Fibroblast of lung (primary cell): ENCODE measurements around the gene MUSTN1.

Experiments
- EZH2 ChIP-seq: IDR thresholded peaks from 2 replicates; pipeline ENCODE4 v1.5.1; 2012; ENCODE audit warnings: low read length, control low read depth, mild to moderate bottlenecking; ENCODE audit errors: missing control alignments
- TF ChIP-seq, protein P1 (sequence below), 2 donors: IDR thresholded peaks in 1 of 2; conservative IDR thresholded peaks in 1 of 2; 1 replicate in 1 of 2; 2 replicates in 1 of 2; pipeline ENCODE4 v1.5.1; 2011 to 2012; ENCODE audit warnings: low read length in 2 of 2, control low read depth in 1 of 2, inconsistent platforms in 1 of 2, low read depth in 1 of 2, mild to moderate bottlenecking in 1 of 2

DNA sequence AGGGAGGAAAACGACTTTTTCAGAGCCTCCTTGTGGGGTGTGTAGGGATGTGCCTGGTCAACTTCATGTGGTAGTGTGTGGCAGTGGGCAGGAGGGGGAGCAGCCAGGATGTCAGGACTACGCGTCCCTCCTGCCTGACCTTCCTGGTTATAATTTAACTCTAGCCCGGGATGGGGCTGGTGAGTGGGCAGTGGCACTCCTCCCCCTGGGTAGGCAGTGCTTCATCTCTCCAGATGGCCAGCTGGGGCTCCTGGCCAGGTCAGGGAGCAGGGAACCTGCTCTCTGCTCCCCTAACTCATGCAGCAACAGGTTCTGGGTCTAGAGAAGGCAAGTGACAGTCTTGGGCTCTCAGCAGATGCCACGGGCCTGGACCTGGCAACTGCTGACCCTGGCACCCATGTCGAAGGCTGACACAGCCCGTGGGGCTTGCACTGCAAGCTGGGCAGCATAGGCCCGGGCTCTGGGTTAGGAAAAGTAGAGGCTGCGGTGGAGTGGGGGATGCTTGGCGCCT, 6.9 kb downstream of the MUSTN1 start:
- TF ChIP-seq, protein P1, sequence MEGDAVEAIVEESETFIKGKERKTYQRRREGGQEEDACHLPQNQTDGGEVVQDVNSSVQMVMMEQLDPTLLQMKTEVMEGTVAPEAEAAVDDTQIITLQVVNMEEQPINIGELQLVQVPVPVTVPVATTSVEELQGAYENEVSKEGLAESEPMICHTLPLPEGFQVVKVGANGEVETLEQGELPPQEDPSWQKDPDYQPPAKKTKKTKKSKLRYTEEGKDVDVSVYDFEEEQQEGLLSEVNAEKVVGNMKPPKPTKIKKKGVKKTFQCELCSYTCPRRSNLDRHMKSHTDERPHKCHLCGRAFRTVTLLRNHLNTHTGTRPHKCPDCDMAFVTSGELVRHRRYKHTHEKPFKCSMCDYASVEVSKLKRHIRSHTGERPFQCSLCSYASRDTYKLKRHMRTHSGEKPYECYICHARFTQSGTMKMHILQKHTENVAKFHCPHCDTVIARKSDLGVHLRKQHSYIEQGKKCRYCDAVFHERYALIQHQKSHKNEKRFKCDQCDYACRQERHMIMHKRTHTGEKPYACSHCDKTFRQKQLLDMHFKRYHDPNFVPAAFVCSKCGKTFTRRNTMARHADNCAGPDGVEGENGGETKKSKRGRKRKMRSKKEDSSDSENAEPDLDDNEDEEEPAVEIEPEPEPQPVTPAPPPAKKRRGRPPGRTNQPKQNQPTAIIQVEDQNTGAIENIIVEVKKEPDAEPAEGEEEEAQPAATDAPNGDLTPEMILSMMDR (conservative IDR thresholded peaks at IDR 0.05 in 1 of 2, IDR thresholded peaks at IDR 0.05 in 1 of 2; ENCODE audit: low read depth in 1 of 2, low read length in 2 of 2) = no peak
- TF ChIP-seq EZH2 = no peak
